Mesodermal cell (in vitro differentiated cells): ENCODE results near the gene EFCAB7.

Source experiments
- H3K27ac ChIP-seq: 2 replicates; pipeline ENCODE4 v1.7.0; 2013; ENCODE audit warnings: mild to moderate bottlenecking, low read depth, low read length, moderate library complexity; ENCODE audit not compliant: severe bottlenecking
- H3K36me3 ChIP-seq: 2 replicates; pipeline ENCODE4 v1.7.1; 2013; ENCODE audit warnings: mild to moderate bottlenecking, low read length, moderate library complexity; ENCODE audit not compliant: control insufficient read depth, insufficient read depth
- H3K4me1 ChIP-seq: one replicate; pipeline ENCODE4 v1.7.1; 2013; ENCODE audit warnings: mild to moderate bottlenecking, low read length; ENCODE audit not compliant: insufficient read depth, control insufficient read depth, poor library complexity, severe bottlenecking
- H3K4me3 ChIP-seq: 2 replicates; pipeline ENCODE4 v1.7.0; 2013; ENCODE audit warnings: low read length, control low read depth, mild to moderate bottlenecking; ENCODE audit not compliant: insufficient read depth, poor library complexity, severe bottlenecking; ENCODE audit errors: extremely low read depth
- H3K9me3 ChIP-seq: 2 replicates; pipeline ENCODE4 v1.7.1; 2013; ENCODE audit warnings: mild to moderate bottlenecking, low read length, moderate library complexity; ENCODE audit not compliant: control insufficient read depth
- WGBS, 2 experiments: methylation state at CpG; one replicate each; pipeline ENCODE4 v1.1.5; 2013; ENCODE audit warnings: missing lambda C conversion rate in 2 of 2; ENCODE audit not compliant: insufficient coverage in 2 of 2; 5-methylcytosine and 5-hydroxymethylcytosine counted together

The EFCAB7 gene

DNA sequence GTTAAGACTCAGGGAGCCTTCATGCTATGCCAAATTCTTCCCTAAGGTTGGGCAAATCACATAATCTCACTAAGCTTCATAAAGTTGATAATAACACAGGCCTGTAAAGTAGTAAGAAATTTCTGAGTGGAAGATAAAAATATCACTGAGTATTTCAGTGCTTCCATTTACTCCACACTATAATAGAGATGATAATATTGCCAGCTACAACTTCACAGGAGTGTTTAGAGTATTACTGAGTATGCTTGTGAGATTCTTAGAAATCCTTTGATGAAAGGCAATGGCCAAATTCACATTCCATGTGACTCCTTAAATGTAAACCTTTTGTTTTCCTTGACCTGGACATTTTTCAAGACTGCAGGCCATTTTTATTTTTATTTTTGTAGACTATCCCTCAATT is 10.7 kb upstream of the EFCAB7 start:
- no peaks in the 10 kb centered on the region for H3K4me1 ChIP-seq
- no peaks in the 10 kb centered on the region for H3K36me3 ChIP-seq
- H3K27ac ChIP-seq, result no peak overlapping the region
- no peak overlapping the region for H3K4me3 ChIP-seq
- H3K9me3 ChIP-seq, result no peaks in the 10 kb centered on the region

DNA sequence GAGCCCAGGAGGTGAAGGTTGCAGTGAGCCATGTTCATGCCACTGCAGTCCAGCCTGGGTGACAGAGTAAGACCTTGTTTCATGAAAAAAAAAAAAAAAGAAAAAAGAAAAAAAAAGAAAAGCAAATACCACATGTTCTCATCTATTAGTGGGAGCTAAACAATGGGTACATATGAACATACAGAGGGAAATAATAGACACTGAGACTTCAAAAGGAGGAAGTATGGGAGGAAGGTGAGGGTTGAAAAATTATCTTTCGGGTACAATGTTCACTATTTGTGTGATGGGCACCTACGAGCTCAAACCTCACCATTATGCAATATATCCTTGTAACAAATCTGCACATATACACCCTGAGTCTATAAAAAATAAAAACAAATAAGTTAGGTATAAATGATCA is 6.7 kb upstream of the EFCAB7 start:
- Histone ChIP-seq H3K4me3 (no peak overlapping the region), H3K9me3 (no peaks in the 10 kb centered on the region), H3K4me1 (no peaks in the 10 kb centered on the region), H3K27ac (no peak overlapping the region), H3K36me3 (no peaks in the 10 kb centered on the region)
- WGBS, 2 experiments, result no CpG with 5 or more reads among the region's 2 CpGs

DNA sequence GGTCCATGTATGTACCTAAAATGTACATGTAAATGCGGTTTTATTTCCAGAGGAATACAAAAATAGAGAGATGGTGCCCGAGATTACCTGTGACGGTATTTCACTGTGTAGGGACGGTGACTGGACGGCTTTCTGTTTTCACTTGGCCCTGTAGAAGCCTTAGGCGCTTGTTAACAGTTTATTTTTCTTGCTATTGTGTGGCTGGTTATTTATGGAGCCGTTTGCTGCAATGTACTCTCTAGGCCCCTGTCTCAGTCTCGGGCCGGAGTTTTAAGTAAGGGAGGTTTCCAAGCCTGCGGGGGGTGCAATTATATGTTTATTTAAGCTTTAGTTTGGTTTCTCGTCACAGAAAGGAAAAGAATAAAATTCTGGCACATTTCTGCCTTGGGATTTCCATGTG is 413 bp downstream of the EFCAB7 start:
- Histone ChIP-seq H3K4me1 (peaks cover 5% of the 10 kb centered on the region), H3K36me3 (no peaks in the 10 kb centered on the region), H3K4me3 (peak overlapping the region; percentile 59), H3K27ac (peak overlapping the region; percentile 92), H3K9me3 (no peaks in the 10 kb centered on the region)
- WGBS, 2 experiments, result 0% methylated on average over 6 of the region's 11 CpGs

DNA sequence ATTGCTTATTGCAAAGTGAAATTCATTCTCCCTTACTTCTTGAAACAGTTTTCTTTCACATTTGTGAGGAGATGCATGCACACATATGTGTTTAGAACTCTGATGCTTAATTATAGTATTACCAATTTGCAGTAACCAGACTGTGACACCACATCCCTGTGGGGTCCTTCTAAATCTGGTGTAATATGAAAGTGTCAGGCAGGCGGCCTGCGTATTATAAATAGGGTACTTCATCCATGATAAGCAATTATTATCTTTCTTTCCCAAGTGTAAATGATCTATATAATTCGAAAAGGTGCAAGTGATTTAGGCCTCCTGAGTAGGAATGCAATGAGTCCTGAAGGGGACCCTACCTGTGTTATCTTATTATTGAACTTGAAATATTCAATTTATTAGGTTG is 876 bp downstream of the EFCAB7 start:
- peak overlapping the region; percentile 92 for H3K27ac ChIP-seq
- no CpG with 5 or more reads among the region's 3 CpGs for WGBS, 2 experiments
- peak overlapping the region; percentile 59 for H3K4me3 ChIP-seq

DNA sequence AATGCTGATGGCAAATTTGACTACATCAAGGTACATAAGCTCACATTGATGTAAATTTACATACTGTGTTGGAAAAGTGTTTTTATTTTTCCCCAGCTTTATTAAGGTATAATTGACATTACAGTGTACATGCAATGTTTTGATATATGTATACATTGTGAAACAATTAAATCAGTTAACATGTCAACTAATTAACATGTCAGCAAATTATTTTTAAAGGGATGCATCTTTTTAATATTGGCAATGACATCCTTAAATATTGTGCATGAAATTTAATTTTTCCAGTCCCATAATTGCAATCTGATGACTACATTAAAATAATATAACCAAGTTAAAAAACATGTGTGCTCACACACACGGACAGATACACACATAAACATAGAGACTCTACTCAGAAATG is 9.4 kb downstream of the EFCAB7 start:
- Histone ChIP-seq H3K36me3 (peaks cover 3% of the 10 kb centered on the region), H3K4me3 (no peak overlapping the region), H3K9me3 (no peaks in the 10 kb centered on the region), H3K4me1 (no peaks in the 10 kb centered on the region), H3K27ac (no peak overlapping the region)
- no CpG with 5 or more reads among the region's 1 CpG for WGBS, 2 experiments

More for the DNA sequence above, 876 bp downstream of the EFCAB7 start:
- Histone ChIP-seq H3K9me3 (no peaks in the 10 kb centered on the region), H3K4me1 (peaks cover 5% of the 10 kb centered on the region), H3K36me3 (no peaks in the 10 kb centered on the region)

DNA sequence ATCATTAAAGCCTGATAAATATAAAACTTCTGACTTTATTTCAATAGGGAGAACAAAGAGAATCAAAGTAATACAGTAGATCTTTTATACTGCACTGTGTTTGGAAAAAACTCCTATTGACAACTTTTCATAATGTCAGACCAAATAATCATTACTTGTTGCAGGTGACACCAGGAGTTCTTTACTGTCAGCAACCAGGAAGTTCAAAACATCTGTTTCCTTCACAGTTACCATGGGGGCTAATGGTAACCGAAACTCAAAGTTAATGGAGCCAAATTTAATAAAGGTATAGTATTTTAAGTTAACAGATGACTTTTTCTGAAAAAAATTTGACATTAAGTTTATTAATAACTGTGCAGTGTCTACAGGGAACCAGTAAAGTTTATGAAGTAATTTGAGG is 10.6 kb downstream of the EFCAB7 start:
- H3K4me1 ChIP-seq, result no peaks in the 10 kb centered on the region
- whole genome bisulfite sequencing, 2 experiments, result no CpG with 5 or more reads among the region's 1 CpG
- no peaks in the 10 kb centered on the region for H3K9me3 ChIP-seq
- H3K27ac ChIP-seq, result no peak overlapping the region
- H3K36me3 ChIP-seq, result peaks cover 3% of the 10 kb centered on the region
- H3K4me3 ChIP-seq, result no peak overlapping the region

DNA sequence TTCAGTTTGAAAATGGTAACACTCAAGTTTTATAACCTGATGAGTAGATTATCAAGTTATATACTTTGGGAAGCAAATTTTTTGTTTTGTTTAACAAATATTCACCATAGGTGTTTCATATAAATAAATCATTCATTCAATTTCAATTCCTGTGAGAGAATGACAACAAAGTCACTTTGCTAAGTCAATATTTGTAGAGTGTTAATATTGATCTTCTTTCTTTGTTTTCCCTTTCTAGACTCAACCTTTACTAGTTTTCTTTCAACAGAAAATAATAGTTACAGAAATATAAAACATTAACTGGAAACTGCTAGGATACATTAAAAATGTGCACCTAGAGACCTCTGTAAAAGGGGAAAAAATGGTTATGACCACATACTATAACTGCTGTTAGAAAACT is 11.1 kb downstream of the EFCAB7 start:
- no peak overlapping the region for H3K27ac ChIP-seq
- no peaks in the 10 kb centered on the region for H3K9me3 ChIP-seq
- peaks cover 3% of the 10 kb centered on the region for H3K36me3 ChIP-seq
- no peaks in the 10 kb centered on the region for H3K4me1 ChIP-seq
- no peak overlapping the region for H3K4me3 ChIP-seq

DNA sequence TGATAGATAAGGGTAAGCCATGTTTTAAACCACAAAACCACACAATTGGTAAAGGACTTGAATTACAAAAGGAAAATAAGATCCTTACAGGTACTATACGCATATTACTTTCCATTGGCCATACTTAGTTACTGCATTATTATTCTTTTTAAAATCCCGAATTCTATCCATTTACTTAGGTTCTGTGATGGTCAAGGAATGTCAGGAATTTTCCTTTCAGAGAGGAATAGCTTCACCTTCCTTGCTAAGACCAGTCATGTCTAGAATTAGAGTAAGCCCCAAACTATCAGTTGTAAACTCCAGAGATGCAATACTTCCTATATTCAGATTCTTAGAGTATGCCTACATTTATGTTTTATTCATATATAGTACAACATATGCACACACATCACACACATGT is 13.7 kb downstream of the EFCAB7 start:
- Histone ChIP-seq H3K4me3 (no peak overlapping the region), H3K4me1 (no peaks in the 10 kb centered on the region), H3K27ac (no peak overlapping the region), H3K9me3 (no peaks in the 10 kb centered on the region), H3K36me3 (peaks cover 3% of the 10 kb centered on the region)
- WGBS, 2 experiments, result no CpG with 5 or more reads among the region's 2 CpGs

DNA sequence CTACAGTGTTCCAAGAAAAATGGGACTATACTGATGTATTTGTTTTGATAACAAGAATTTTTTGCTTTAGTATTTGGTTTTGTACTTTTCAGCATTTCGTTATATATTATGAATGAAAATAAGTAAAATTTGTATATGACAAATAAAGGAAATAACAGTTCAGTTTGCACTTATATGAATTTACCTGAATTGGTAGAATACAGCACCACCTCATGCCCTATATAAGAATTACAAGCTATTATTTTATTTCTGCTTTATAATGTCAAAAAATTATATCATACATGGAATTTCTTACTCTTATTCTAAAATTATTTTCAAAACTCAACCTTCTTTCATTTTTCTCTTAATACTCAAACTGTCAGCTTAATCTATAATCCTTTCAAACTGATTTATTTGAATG is 14.6 kb downstream of the EFCAB7 start:
- no CpG with 5 or more reads among the region's 1 CpG for WGBS, 2 experiments
- Histone ChIP-seq H3K4me1 (no peaks in the 10 kb centered on the region), H3K9me3 (no peaks in the 10 kb centered on the region), H3K27ac (no peak overlapping the region), H3K36me3 (peaks cover 3% of the 10 kb centered on the region), H3K4me3 (no peak overlapping the region)

DNA sequence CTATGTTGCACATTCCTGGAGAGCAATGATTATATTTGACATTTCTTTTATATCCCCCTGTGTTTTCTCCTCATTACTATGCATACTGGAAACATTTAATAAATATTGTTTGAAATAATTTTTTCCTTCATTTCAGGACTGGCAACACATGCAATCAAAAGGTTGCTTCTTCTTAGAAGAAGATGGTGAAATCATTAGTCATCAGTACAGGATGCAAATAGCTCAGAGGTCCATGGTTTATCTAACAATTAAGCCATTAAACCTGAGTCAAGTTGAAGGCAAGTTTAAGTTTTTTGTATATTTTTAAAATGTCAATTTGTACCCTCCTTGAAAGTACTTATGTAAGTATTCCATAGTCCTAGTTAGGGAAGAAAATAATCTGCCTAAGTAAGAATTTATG is 22.5 kb downstream of the EFCAB7 start:
- Histone ChIP-seq H3K4me3 (no peak overlapping the region), H3K4me1 (no peaks in the 10 kb centered on the region), H3K9me3 (no peaks in the 10 kb centered on the region), H3K27ac (no peak overlapping the region), H3K36me3 (no peaks in the 10 kb centered on the region)

DNA sequence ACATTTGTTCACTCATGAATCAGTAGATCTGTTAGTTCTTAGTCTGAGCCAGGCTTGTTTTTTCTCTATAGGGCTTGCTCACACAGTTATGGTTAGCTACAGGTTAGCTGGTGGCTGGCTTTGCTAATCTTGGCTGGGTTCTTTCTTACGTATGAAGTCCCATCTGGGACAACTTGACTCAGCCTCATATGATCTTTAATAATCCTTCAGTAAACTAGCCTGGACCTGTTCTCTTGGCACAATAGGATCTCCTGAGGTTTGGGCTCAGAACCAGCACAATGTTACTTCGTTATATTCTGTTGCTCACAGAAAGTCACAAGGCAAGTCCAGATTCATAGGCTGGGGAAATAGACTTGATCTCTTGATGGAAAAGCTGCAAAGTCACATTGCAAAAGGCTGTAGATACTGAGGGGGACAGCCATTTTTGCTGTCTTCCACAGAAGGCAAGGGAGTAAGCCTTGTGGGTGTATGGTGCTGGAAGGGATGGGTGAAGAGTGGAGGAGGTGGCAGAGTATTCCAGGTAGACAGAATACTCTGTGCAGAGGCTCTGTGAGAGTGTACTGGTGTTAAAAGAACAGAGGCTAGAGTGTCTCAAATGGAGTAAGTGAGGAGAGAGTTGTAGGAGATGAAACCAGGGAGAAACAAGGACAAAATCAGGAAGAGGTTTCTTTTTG is 24.4 kb downstream of the EFCAB7 start:
- no peaks in the 10 kb centered on the region for H3K9me3 ChIP-seq
- no peaks in the 10 kb centered on the region for H3K36me3 ChIP-seq
- H3K27ac ChIP-seq, result no peak overlapping the region
- H3K4me1 ChIP-seq, result no peaks in the 10 kb centered on the region
- no peak overlapping the region for H3K4me3 ChIP-seq
- WGBS, 2 experiments, result 91 to 100% methylated on average over 1 to 2 of the region's 2 CpGs
